Prostate gland (tissue), 2 donors: ENCODE results near the gene PFN3. TPM values are rescaled to one million over a fixed set of nuclear protein-coding genes. Genes with fewer than 3 reads are reported as not detected.

Experiments
- DNase-seq: peaks from one replicate; pipeline ENCODE4 v3.0.0-alpha.2; 2019; ENCODE audit warnings: low spot score
- H3K27ac ChIP-seq, 2 donors: fragments of 200-600 bp; sonication (generic); 2 replicates each; pipeline ENCODE4 v1.5.1; 2017 to 2019
- H3K27me3 ChIP-seq: fragments of 200-600 bp; sonication (generic); replicated peaks from 2 replicates; pipeline ENCODE4 v1.5.1; 2019; ENCODE audit not compliant: insufficient read depth
- H3K36me3 ChIP-seq, 2 donors: fragments of 200-600 bp; sonication (generic); 1 replicate in 1 of 2; 2 replicates in 1 of 2; pipeline versions ENCODE4 v1.5.1 to v1.8.1; 2017 to 2019
- H3K4me1 ChIP-seq: fragments of 200-600 bp; sonication (generic); replicated peaks from 2 replicates; pipeline ENCODE4 v1.5.1; 2019
- H3K4me3 ChIP-seq, 2 donors: fragments of 200-600 bp; sonication (generic); 2 replicates each; pipeline ENCODE4 v1.5.1; 2017 to 2019
- H3K9me3 ChIP-seq: fragments of 200-600 bp; sonication (generic); 2 replicates; pipeline ENCODE4 v1.5.1; 2017
- POLR2A ChIP-seq: fragments of 450-650 bp; IDR thresholded peaks from one replicate; pipeline ENCODE4 v1.6.1; 2016; ENCODE audit warnings: antibody characterized with exemption, mild to moderate bottlenecking
- POLR2AphosphoS5 ChIP-seq: sonication (generic); formaldehyde crosslinking; IDR thresholded peaks from one replicate; pipeline ENCODE4 v1.6.1; 2017; ENCODE audit warnings: antibody characterized with exemption
- WGBS: methylation state at CpG from one replicate; pipeline ENCODE4 v1.1.5; 2018; 5-methylcytosine and 5-hydroxymethylcytosine counted together
- intact Hi-C: fragments of 100-400 bp; cut with DNase I; formaldehyde crosslinking; loops from one replicate; pipeline ENCODE4 v1.14.2; 2022
- total RNA-seq, 2 donors: library from RNA; depleted of rRNA; stranded (reverse); fragments of >200 nt; gene quantifications; one replicate each; pipeline ENCODE4 v1.1.0, GENCODE V29; 2016
- TF ChIP-seq, protein P1 (sequence below), 4 experiments: fragments of 200-600 bp in 2 of 4; fragments of 450-650 bp in 2 of 4; sonication (generic) in 2 of 4; IDR thresholded peaks; 1 replicate in 3 of 4; 2 replicates in 1 of 4; pipeline ENCODE4 v1.5.1; 2016 to 2019; ENCODE audit warnings: antibody characterized with exemption in 4 of 4, mild to moderate bottlenecking in 2 of 4, moderate library complexity in 2 of 4

The PFN3 gene
- total RNA-seq, 2 donors from 2014 or later: not detected

DNA sequence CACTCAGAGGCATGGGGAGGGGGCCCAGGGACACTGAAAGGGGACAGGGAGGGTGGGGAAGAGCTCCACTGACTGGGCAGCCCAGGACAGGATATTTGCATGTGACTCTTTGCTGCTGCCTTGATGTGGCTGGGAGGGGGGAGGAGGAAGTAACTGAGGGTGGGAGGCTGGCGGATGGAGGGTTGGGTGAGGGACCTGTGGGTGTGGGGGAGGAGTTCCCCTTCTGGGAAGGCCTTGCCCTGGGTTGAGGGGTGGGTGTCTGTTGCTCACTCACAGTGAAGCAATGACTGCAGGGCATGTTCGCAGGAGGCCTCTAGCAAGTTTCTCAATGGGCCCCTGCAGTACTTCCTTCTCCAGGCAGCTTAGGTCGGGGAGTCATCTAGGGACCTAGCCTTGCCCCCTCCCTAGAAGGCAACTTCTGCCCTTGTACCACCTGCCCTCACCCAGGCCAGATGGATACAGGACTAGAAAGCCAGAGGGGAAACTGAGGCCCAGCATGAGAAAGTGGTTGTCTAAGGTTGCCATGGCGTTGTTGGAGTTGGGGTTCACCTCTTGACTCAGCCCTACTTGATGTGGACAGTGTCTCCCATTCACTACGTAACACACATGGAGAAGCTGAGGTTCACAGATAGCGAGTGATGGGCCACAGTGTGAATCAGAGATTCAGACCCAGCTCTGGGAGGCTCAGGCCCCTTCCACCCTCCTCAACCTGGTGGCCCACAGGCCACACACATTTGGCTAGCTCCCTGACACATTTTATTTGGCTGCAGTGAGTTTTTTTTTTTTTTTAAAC is 29.0 kb upstream of the PFN3 start:
- Histone ChIP-seq H3K27ac (no peak overlapping the region), H3K9me3 (no peaks in the 10 kb centered on the region), H3K4me1 (peaks cover 3% of the 10 kb centered on the region), H3K36me3 (peaks cover 13 to 15% of the 10 kb centered on the region in 2 donors), H3K4me3 (no peak overlapping the region), H3K27me3 (no peaks in the 10 kb centered on the region)
- no peak for DNase-seq
- intact Hi-C loops: no loop called here
- 80% methylated on average over 6 of the region's 6 CpGs for WGBS
- no peak for TF ChIP-seq POLR2A
- no peak for TF ChIP-seq POLR2AphosphoS5
- TF ChIP-seq, protein P1, sequence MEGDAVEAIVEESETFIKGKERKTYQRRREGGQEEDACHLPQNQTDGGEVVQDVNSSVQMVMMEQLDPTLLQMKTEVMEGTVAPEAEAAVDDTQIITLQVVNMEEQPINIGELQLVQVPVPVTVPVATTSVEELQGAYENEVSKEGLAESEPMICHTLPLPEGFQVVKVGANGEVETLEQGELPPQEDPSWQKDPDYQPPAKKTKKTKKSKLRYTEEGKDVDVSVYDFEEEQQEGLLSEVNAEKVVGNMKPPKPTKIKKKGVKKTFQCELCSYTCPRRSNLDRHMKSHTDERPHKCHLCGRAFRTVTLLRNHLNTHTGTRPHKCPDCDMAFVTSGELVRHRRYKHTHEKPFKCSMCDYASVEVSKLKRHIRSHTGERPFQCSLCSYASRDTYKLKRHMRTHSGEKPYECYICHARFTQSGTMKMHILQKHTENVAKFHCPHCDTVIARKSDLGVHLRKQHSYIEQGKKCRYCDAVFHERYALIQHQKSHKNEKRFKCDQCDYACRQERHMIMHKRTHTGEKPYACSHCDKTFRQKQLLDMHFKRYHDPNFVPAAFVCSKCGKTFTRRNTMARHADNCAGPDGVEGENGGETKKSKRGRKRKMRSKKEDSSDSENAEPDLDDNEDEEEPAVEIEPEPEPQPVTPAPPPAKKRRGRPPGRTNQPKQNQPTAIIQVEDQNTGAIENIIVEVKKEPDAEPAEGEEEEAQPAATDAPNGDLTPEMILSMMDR (IDR thresholded peaks at IDR 0.05): no peak

DNA sequence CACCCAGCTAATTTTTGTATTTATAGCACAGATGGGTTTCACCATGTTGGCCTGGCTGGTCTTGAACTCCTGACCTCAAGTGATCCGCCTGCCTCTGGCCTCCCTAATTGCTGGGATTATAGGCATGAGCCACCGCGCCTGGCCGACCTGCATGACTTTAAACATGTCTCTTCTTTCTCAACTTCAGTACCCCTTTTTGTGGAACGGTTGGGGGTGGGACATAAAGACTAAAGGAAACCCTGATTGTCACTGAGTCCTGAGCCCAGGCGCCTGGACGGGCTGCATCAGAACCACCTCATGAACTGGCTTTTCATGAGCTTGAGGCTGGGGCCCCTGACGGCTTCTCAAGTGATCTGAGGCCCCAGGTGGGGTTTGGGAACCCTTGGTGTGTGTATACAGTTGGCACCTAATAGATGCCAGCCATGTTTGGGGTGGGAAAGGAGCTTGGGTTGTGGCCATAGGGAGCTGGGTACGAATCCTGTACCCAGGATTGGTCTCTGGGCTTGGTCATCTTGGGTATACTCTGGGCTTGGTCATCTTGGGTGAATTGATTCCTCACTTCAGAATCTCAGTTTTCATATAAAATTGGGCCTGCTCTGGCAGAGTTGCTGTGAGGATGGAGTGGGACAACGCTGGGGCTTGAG is 28.2 kb upstream of the PFN3 start:
- Histone ChIP-seq H3K27ac (no peak overlapping the region), H3K36me3 (peaks cover 8 to 13% of the 10 kb centered on the region in 2 donors), H3K9me3 (no peaks in the 10 kb centered on the region), H3K27me3 (no peaks in the 10 kb centered on the region), H3K4me1 (peaks cover 3% of the 10 kb centered on the region), H3K4me3 (no peak overlapping the region)
- no peak for DNase-seq
- no peak for TF ChIP-seq POLR2A
- TF ChIP-seq, protein P1 (IDR thresholded peaks at IDR 0.05): no peak
- no peak for TF ChIP-seq POLR2AphosphoS5
- 86% methylated on average over 10 of the region's 10 CpGs for WGBS
- intact Hi-C loops: no loop called here

DNA sequence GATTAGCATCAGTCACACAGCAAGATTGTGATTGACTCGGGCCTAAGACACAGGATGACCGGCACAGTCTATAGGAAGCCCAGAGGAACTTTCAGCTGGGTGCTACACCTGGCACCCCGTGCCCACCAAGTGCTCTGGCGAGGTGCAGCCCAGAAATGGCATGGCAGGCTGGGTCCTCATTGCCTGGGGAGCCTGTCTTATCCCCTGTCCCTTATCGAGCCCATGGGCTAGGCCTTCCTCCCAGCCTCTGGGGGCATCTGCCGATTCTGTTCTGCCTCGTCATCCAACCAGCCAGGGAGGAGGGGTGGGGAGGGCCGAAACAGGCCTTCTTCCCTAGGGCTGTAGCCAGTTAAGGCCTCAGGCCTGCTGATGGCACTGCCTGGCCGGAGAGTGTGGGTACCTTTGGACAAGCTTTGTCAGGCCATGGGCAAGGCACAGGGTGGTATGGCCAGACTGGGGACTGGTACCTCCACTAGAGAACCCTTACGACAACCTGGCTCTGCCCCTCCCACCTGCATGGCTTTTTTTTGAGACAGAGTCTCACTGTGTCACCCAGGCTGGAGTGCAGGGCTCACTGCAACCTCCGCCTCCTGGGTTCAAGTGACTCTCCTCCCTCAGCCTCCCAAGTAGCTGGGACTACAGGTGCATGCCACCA is 27.6 kb upstream of the PFN3 start:
- no peak for DNase-seq
- H3K27me3 ChIP-seq: no peaks in the 10 kb centered on the region
- peaks cover 3% of the 10 kb centered on the region for H3K4me1 ChIP-seq
- TF ChIP-seq, protein P1 (IDR thresholded peaks at IDR 0.05): no peak
- no peak for TF ChIP-seq POLR2A
- no peak for TF ChIP-seq POLR2AphosphoS5
- H3K4me3 ChIP-seq: peak overlapping the region; percentile 89 to 90
- no peaks in the 10 kb centered on the region for H3K9me3 ChIP-seq
- H3K27ac ChIP-seq: peak overlapping the region in 1 of 2 donors; percentile 84
- intact Hi-C loops: no loop called here
- peaks cover 1 to 6% of the 10 kb centered on the region in 2 donors for H3K36me3 ChIP-seq
- 74% methylated on average over 11 of the region's 11 CpGs for WGBS

DNA sequence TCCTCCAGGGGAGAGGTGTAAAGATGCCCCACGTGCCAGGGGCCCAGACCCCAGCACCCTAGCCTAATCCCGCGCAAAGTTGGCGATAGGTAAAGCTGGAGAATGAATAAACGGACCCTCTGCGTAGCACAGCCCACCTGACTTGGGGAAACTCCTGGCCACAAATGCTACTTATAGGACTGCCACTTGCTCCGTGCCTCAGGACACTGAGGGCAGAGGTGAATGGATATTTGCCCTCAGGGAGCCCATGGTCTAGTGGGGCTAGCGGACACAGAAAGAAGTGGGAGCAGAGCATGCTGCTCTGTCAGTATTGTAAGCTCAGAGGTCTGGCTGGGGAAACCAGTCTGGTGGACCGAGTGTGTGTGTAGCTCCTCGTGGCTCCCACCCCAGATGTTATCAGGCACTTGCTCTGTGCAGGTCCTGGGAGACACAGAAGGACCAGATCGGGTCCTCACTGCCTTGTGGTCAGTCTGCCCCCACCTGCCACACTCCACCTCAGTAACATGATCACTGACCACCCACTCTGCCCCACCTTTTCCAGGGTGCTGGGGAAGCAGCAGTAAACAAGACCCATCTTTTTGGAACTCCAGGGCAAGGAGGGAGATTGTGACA is 26.9 kb upstream of the PFN3 start:
- Histone ChIP-seq H3K9me3 (no peaks in the 10 kb centered on the region), H3K4me1 (peaks cover 3% of the 10 kb centered on the region), H3K27me3 (no peaks in the 10 kb centered on the region), H3K4me3 (peak overlapping the region; percentile 89 to 90), H3K36me3 (peaks cover 0 to 2% of the 10 kb centered on the region in 2 donors), H3K27ac (peak overlapping the region; percentile 84)
- DNase-seq: peak; percentile 29
- no peak for TF ChIP-seq POLR2A
- intact Hi-C loops: no loop called here
- WGBS: 12% methylated on average over 11 of the region's 11 CpGs
